Cardiac muscle cell (in vitro differentiated cells and primary cell): ENCODE results near the gene LUZP1. TPM values are rescaled to one million over a fixed set of nuclear protein-coding genes. Genes with fewer than 3 reads are reported as not detected.
A peak's percentile ranks its signal among the peaks of the same experiment; 100 is the strongest.

Experiments
- DNase-seq, 2 donors: peaks; one replicate each; pipeline versions ENCODE4 v3.0.0 to v3.0.0-alpha.2; 2010 to 2017; ENCODE audit warnings: low read depth in 1 of 2, low spot score in 1 of 2
- H3K27ac ChIP-seq: fragments of 200-600 bp; sonication (generic); 2 replicates; pipeline ENCODE4 v1.5.1; 2016
- H3K27me3 ChIP-seq: fragments of 200-600 bp; sonication (generic); 2 replicates; pipeline ENCODE4 v1.6.0; 2016; ENCODE audit warnings: control low read depth
- H3K36me3 ChIP-seq: fragments of 200-600 bp; sonication (generic); 2 replicates; pipeline ENCODE4 v1.5.1; 2016; ENCODE audit warnings: control low read depth
- H3K4me1 ChIP-seq: fragments of 200-600 bp; sonication (generic); 2 replicates; pipeline ENCODE4 v1.8.1; 2017; ENCODE audit warnings: low read depth, mild to moderate bottlenecking, mixed run types
- H3K4me3 ChIP-seq: fragments of 200-600 bp; sonication (generic); 2 replicates; pipeline ENCODE4 v1.5.1; 2016; ENCODE audit warnings: mild to moderate bottlenecking
- H3K9me3 ChIP-seq: fragments of 200-600 bp; sonication (generic); 2 replicates; pipeline ENCODE4 v1.5.1; 2017; ENCODE audit warnings: low read depth, mild to moderate bottlenecking, control low read depth
- CTCF ChIP-seq: IDR thresholded peaks from 2 replicates; pipeline ENCODE4 v1.5.1; 2012; ENCODE audit warnings: low read depth, mild to moderate bottlenecking, low read length
- polyA plus RNA-seq: library from polyadenylated mRNA; unstranded; fragments of >200 nt; fragmentation: Nextera tagmentation; extraction: Ambion mirVana; gene quantifications from 2 replicates; pipeline ENCODE4 v1.2.1, GENCODE V29; 2016
- total RNA-seq: library from RNA; depleted of rRNA; stranded (reverse); fragments of >200 nt; gene quantifications from 2 replicates; pipeline ENCODE4 v1.2.3, GENCODE V29; 2016

The LUZP1 gene
- total and polyA plus RNA-seq, 2 experiments from 2014 or later, result 26.6 to 35.2 TPM

GRCh38 chr1:23132033-23132432, 36.6 kb downstream of the LUZP1 start:
- Histone ChIP-seq H3K36me3 (no peaks in the 10 kb centered on the region), H3K27ac (no peak overlapping the region), H3K9me3 (no peaks in the 10 kb centered on the region), H3K4me3 (no peak overlapping the region), H3K27me3 (no peaks in the 10 kb centered on the region), H3K4me1 (no peaks in the 10 kb centered on the region)
- TF ChIP-seq CTCF, result no peak
- DNase-seq, result no peak

- H3K36me3 ChIP-seq, result no peaks in the 10 kb centered on the region
- H3K27ac ChIP-seq, result no peak overlapping the region
- DNase-seq, result no peak
- H3K4me3 ChIP-seq, result no peak overlapping the region
- H3K9me3 ChIP-seq, result no peaks in the 10 kb centered on the region
- no peak for TF ChIP-seq CTCF
- no peaks in the 10 kb centered on the region for H3K27me3 ChIP-seq
- no peaks in the 10 kb centered on the region for H3K4me1 ChIP-seq
Observed at GRCh38 chr1:23129846-23130245, 38.8 kb downstream of the LUZP1 start.

- TF ChIP-seq CTCF, result no peak
- H3K9me3 ChIP-seq, result no peaks in the 10 kb centered on the region
- DNase-seq, result peak in 1 of 2 donors; percentile 67
- H3K27me3 ChIP-seq, result no peaks in the 10 kb centered on the region
- H3K4me1 ChIP-seq, result peaks cover 7% of the 10 kb centered on the region
- H3K27ac ChIP-seq, result no peak overlapping the region
- H3K4me3 ChIP-seq, result no peak overlapping the region
- H3K36me3 ChIP-seq, result no peaks in the 10 kb centered on the region
Observed at GRCh38 chr1:23126801-23127200, 41.9 kb downstream of the LUZP1 start.

GRCh38 chr1:23126200-23126599, 42.5 kb downstream of the LUZP1 start:
- Histone ChIP-seq H3K4me3 (no peak overlapping the region), H3K27me3 (no peaks in the 10 kb centered on the region), H3K9me3 (no peaks in the 10 kb centered on the region), H3K36me3 (no peaks in the 10 kb centered on the region), H3K27ac (peak overlapping the region; percentile 1), H3K4me1 (peaks cover 7% of the 10 kb centered on the region)
- no peak for TF ChIP-seq CTCF
- DNase-seq, result no peak

GRCh38 chr1:23125489-23125888, 43.2 kb downstream of the LUZP1 start:
- no peak for DNase-seq
- TF ChIP-seq CTCF, result no peak
- no peak overlapping the region for H3K4me3 ChIP-seq
- peak overlapping the region; percentile 1 for H3K27ac ChIP-seq
- no peaks in the 10 kb centered on the region for H3K36me3 ChIP-seq
- H3K27me3 ChIP-seq, result no peaks in the 10 kb centered on the region
- H3K9me3 ChIP-seq, result no peaks in the 10 kb centered on the region
- peaks cover 7% of the 10 kb centered on the region for H3K4me1 ChIP-seq
